Activated B cell treated with CpG ODN at 0.5 μM for 24 hours (primary cell): ENCODE measurements around the gene SLTM. TPM values are rescaled to one million over a fixed set of nuclear protein-coding genes. Genes with fewer than 3 reads are reported as not detected.

Experiments used
- ATAC-seq: fragments of 200-7000 bp; cut with Tn5 transposase; one replicate; pipeline ENCODE4 v1.10.0; 2021; ENCODE audit warnings: low read depth, mild to moderate bottlenecking, moderate library complexity
- CTCF ChIA-PET: fragments of 350-600 bp; sonication (Branson Sonifier 250); formaldehyde crosslinking; loops from one replicate; lab custom pipeline; 2021; ENCODE audit warnings: antibody characterized with exemption; lab: Charles Lee
- POLR2A ChIA-PET: fragments of 350-600 bp; sonication (Branson Sonifier 250); formaldehyde crosslinking; loops from one replicate; lab custom pipeline; 2021; ENCODE audit warnings: antibody characterized with exemption; lab: Charles Lee
- DNase-seq: peaks from one replicate; pipeline ENCODE4 v3.0.0; 2022
- H3K27ac Mint-ChIP-seq: one replicate; pipeline ENCODE4 v1.8.0; 2020; ENCODE audit warnings: mixed read lengths
- H3K27me3 Mint-ChIP-seq: one replicate; pipeline ENCODE4 v1.8.0; 2021; ENCODE audit warnings: mixed read lengths
- H3K36me3 Mint-ChIP-seq: one replicate; pipeline ENCODE4 v1.8.0; 2021; ENCODE audit warnings: low read depth, mixed read lengths
- H3K4me1 Mint-ChIP-seq: one replicate; pipeline ENCODE4 v1.8.0; 2021; ENCODE audit warnings: mixed read lengths
- H3K4me3 Mint-ChIP-seq: one replicate; pipeline ENCODE4 v1.8.0; 2020; ENCODE audit warnings: mild to moderate bottlenecking, mixed read lengths
- H3K9me3 Mint-ChIP-seq: one replicate; pipeline ENCODE4 v1.8.0; 2020; ENCODE audit warnings: mixed read lengths
- CTCF ChIP-seq: fragments of 200-600 bp; IDR thresholded peaks from one replicate; pipeline ENCODE4 v1.8.0; 2022; ENCODE audit warnings: antibody characterized with exemption, mild to moderate bottlenecking
- intact Hi-C: fragments of 100-400 bp; cut with micrococcal nuclease; formaldehyde crosslinking; loops from one replicate; pipeline ENCODE4 v1.15.1; 2024
- total RNA-seq: library from RNA; stranded (reverse); gene quantifications from 2 replicates; pipeline ENCODE4 v1.2.3, GENCODE V29; 2022

SLTM gene
- total RNA-seq, 1 donor from 2014 or later: 159 TPM

GRCh38 chr15:58877999-58878825 lies 55.3 kb downstream of the SLTM start:
- H3K4me1 Mint-ChIP-seq: no peaks in the 10 kb centered on the region
- peaks cover 65% of the 10 kb centered on the region for H3K36me3 Mint-ChIP-seq
- H3K27ac Mint-ChIP-seq: no peak overlapping the region
- DNase-seq (no peak), ATAC-seq (no peak)
- H3K9me3 Mint-ChIP-seq: no peaks in the 10 kb centered on the region
- TF ChIP-seq CTCF: no peak
- intact Hi-C loops: no loop called here
- no peaks in the 10 kb centered on the region for H3K27me3 Mint-ChIP-seq
- POLR2A ChIA-PET: no interaction called here
- no peak overlapping the region for H3K4me3 Mint-ChIP-seq
- CTCF ChIA-PET: no interaction called here

GRCh38 chr15:58876306-58877106 lies 57.0 kb downstream of the SLTM start:
- Mint-ChIP-seq H3K4me1 (no peaks in the 10 kb centered on the region), H3K27ac (no peak overlapping the region), H3K9me3 (no peaks in the 10 kb centered on the region), H3K4me3 (no peak overlapping the region), H3K27me3 (no peaks in the 10 kb centered on the region), H3K36me3 (peaks cover 52% of the 10 kb centered on the region)
- intact Hi-C loops: no loop called here
- CTCF ChIA-PET: no interaction called here
- TF ChIP-seq CTCF: no peak
- ATAC-seq (no peak), DNase-seq (no peak)
- POLR2A ChIA-PET: no interaction called here

- ChIA-PET POLR2A (interaction anchor here (0.6 kb wide), 1 partner anchor 63 kb away, joined by 5 read pairs; no protein-coding TSS in a partner anchor), CTCF (no interaction called here)
- H3K27ac Mint-ChIP-seq: no peak overlapping the region
- intact Hi-C loops: no loop called here
- TF ChIP-seq CTCF: no peak
- H3K36me3 Mint-ChIP-seq: peaks cover 40% of the 10 kb centered on the region
- no peak overlapping the region for H3K4me3 Mint-ChIP-seq
- no peaks in the 10 kb centered on the region for H3K9me3 Mint-ChIP-seq
- H3K4me1 Mint-ChIP-seq: no peaks in the 10 kb centered on the region
- no peak for DNase-seq
- no peak for ATAC-seq
- no peaks in the 10 kb centered on the region for H3K27me3 Mint-ChIP-seq
Observed at GRCh38 chr15:58875343-58875742, 58.1 kb downstream of the SLTM start.

GRCh38 chr15:58873267-58873666 lies 60.2 kb downstream of the SLTM start:
- Mint-ChIP-seq H3K27ac (no peak overlapping the region), H3K27me3 (no peaks in the 10 kb centered on the region), H3K9me3 (no peaks in the 10 kb centered on the region), H3K4me1 (no peaks in the 10 kb centered on the region), H3K4me3 (no peak overlapping the region), H3K36me3 (peaks cover 20% of the 10 kb centered on the region)
- intact Hi-C loops: no loop called here
- DNase-seq (no peak), ATAC-seq (no peak)
- TF ChIP-seq CTCF: no peak
- ChIA-PET CTCF (no interaction called here), POLR2A (no interaction called here)

- Mint-ChIP-seq H3K27me3 (no peaks in the 10 kb centered on the region), H3K27ac (no peak overlapping the region), H3K9me3 (no peaks in the 10 kb centered on the region), H3K4me3 (no peak overlapping the region), H3K4me1 (no peaks in the 10 kb centered on the region), H3K36me3 (no peaks in the 10 kb centered on the region)
- POLR2A ChIA-PET: no interaction called here
- CTCF ChIA-PET: no interaction called here
- no peak for DNase-seq
- TF ChIP-seq CTCF: no peak
- no peak for ATAC-seq
- intact Hi-C loops: no loop called here
Observed at GRCh38 chr15:58870451-58870850, 63.0 kb downstream of the SLTM start.
